Mucosa of rectum (tissue), 2 donors: ENCODE data around the gene TM9SF2.
"Not testable (repeated sequence)": the region's sequence is repeated elsewhere in the genome, so short reads cannot be mapped to it uniquely, and the experiment has no call there.

Experiments used
- H3K27ac ChIP-seq, 2 donors: one replicate each; pipeline ENCODE4 v1.7.0; 2013; ENCODE audit warnings: inconsistent platforms in 2 of 2, low read depth in 2 of 2, low read length in 2 of 2
- H3K27me3 ChIP-seq, 2 donors: one replicate each; pipeline ENCODE4 v1.7.0; 2013; ENCODE audit warnings: low read length in 2 of 2; ENCODE audit not compliant: control insufficient read depth in 2 of 2, insufficient read depth in 2 of 2
- H3K36me3 ChIP-seq, 2 donors: one replicate each; pipeline ENCODE4 v1.7.0; 2013; ENCODE audit warnings: low read length in 2 of 2; ENCODE audit not compliant: control insufficient read depth in 2 of 2, insufficient read depth in 2 of 2
- H3K4me1 ChIP-seq, 2 donors: one replicate each; pipeline ENCODE4 v1.7.0; 2013; ENCODE audit warnings: low read length in 2 of 2, mild to moderate bottlenecking in 1 of 2; ENCODE audit not compliant: control insufficient read depth in 2 of 2, insufficient read depth in 2 of 2
- H3K4me3 ChIP-seq, 2 donors: one replicate each; pipeline ENCODE4 v1.7.0; 2013; ENCODE audit warnings: low read length in 2 of 2
- H3K9ac ChIP-seq, 2 donors: one replicate each; pipeline ENCODE4 v1.7.0; 2013; ENCODE audit warnings: low read length in 2 of 2, low read depth in 1 of 2, mild to moderate bottlenecking in 1 of 2
- H3K9me3 ChIP-seq, 2 donors: one replicate each; pipeline ENCODE4 v1.7.0; 2013; ENCODE audit warnings: low read length in 2 of 2; ENCODE audit not compliant: control insufficient read depth in 2 of 2
- donor health status: healthy.
- donor health status: Normal muscosa, but diverticular disease.

Gene TM9SF2

GRCh38 chr13:99491750-99492149 lies 9.5 kb upstream of the TM9SF2 start:
- not testable (repeated sequence) for H3K4me1 ChIP-seq, H3K27me3 ChIP-seq, H3K36me3 ChIP-seq, H3K4me3 ChIP-seq, H3K9ac ChIP-seq, H3K9me3 ChIP-seq, H3K27ac ChIP-seq

GRCh38 chr13:99495466-99496183 lies 5.6 kb upstream of the TM9SF2 start:
- Histone ChIP-seq H3K4me1 (peaks cover 21 to 25% of the 10 kb centered on the region in 2 donors), H3K9me3 (no peaks in the 10 kb centered on the region), H3K9ac (peak overlapping the region; percentile 60 to 66), H3K27me3 (no peaks in the 10 kb centered on the region), H3K4me3 (peak overlapping the region; percentile 66 to 76), H3K36me3 (no peaks in the 10 kb centered on the region), H3K27ac (peak overlapping the region; percentile 85)

GRCh38 chr13:99496184-99497142 lies 4.8 kb upstream of the TM9SF2 start:
- H3K4me3 ChIP-seq: peak overlapping the region; percentile 66 to 76
- H3K36me3 ChIP-seq: no peaks in the 10 kb centered on the region
- H3K27ac ChIP-seq: peak overlapping the region; percentile 85
- no peaks in the 10 kb centered on the region for H3K27me3 ChIP-seq
- no peaks in the 10 kb centered on the region for H3K9me3 ChIP-seq
- peak overlapping the region; percentile 60 to 66 for H3K9ac ChIP-seq
- peaks cover 23 to 27% of the 10 kb centered on the region in 2 donors for H3K4me1 ChIP-seq

GRCh38 chr13:99498171-99499161 lies 2.8 kb upstream of the TM9SF2 start:
- peak overlapping the region; percentile 79 to 85 for H3K9ac ChIP-seq
- H3K27ac ChIP-seq: peak overlapping the region; percentile 94 to 95
- peaks cover 29 to 41% of the 10 kb centered on the region in 2 donors for H3K4me1 ChIP-seq
- no peaks in the 10 kb centered on the region for H3K27me3 ChIP-seq
- H3K9me3 ChIP-seq: no peaks in the 10 kb centered on the region
- no peaks in the 10 kb centered on the region for H3K36me3 ChIP-seq
- H3K4me3 ChIP-seq: peak overlapping the region; percentile 73 to 87

GRCh38 chr13:99500839-99501183 lies 461 bp upstream of the TM9SF2 start:
- no peaks in the 10 kb centered on the region for H3K36me3 ChIP-seq
- peaks cover 31 to 44% of the 10 kb centered on the region in 2 donors for H3K4me1 ChIP-seq
- H3K27me3 ChIP-seq: no peaks in the 10 kb centered on the region
- peak overlapping the region; percentile 95 to 99 for H3K4me3 ChIP-seq
- peak overlapping the region; percentile 87 to 98 for H3K9ac ChIP-seq
- no peaks in the 10 kb centered on the region for H3K9me3 ChIP-seq
- H3K27ac ChIP-seq: peak overlapping the region; percentile 97 to 98

GRCh38 chr13:99501848-99502301 lies 603 bp downstream of the TM9SF2 start:
- Histone ChIP-seq H3K9ac (peak overlapping the region; percentile 94 to 98), H3K27me3 (no peaks in the 10 kb centered on the region), H3K4me1 (peaks cover 28 to 41% of the 10 kb centered on the region in 2 donors), H3K27ac (peak overlapping the region; percentile 97 to 98), H3K9me3 (no peaks in the 10 kb centered on the region), H3K4me3 (peak overlapping the region; percentile 95 to 99), H3K36me3 (no peaks in the 10 kb centered on the region)

GRCh38 chr13:99505814-99506269 lies 4.6 kb downstream of the TM9SF2 start:
- Histone ChIP-seq H3K27me3 (no peaks in the 10 kb centered on the region), H3K4me1 (peaks cover 14 to 21% of the 10 kb centered on the region in 2 donors), H3K9me3 (peaks cover 0 to 3% of the 10 kb centered on the region in 2 donors), H3K27ac (no peak overlapping the region), H3K9ac (no peak overlapping the region), H3K4me3 (no peak overlapping the region), H3K36me3 (peaks cover 12 to 15% of the 10 kb centered on the region in 2 donors)

GRCh38 chr13:99506634-99507033 lies 5.4 kb downstream of the TM9SF2 start:
- Histone ChIP-seq H3K9ac (peak overlapping the region in 1 of 2 donors; percentile 21), H3K9me3 (peaks cover 0 to 3% of the 10 kb centered on the region in 2 donors), H3K4me1 (peaks cover 14 to 21% of the 10 kb centered on the region in 2 donors), H3K27me3 (no peaks in the 10 kb centered on the region), H3K4me3 (no peak overlapping the region), H3K36me3 (peaks cover 12 to 15% of the 10 kb centered on the region in 2 donors), H3K27ac (no peak overlapping the region)

GRCh38 chr13:99507054-99507453 lies 5.8 kb downstream of the TM9SF2 start:
- Histone ChIP-seq H3K4me3 (no peak overlapping the region), H3K27ac (no peak overlapping the region), H3K27me3 (no peaks in the 10 kb centered on the region), H3K9me3 (peaks cover 0 to 3% of the 10 kb centered on the region in 2 donors), H3K36me3 (peaks cover 12 to 15% of the 10 kb centered on the region in 2 donors), H3K4me1 (peaks cover 12 to 19% of the 10 kb centered on the region in 2 donors), H3K9ac (peak overlapping the region in 1 of 2 donors; percentile 21)
